ENCODE data around the gene ARID5B.
A peak's percentile ranks its signal among the peaks of the same experiment; 100 is the strongest.

The ARID5B gene

DNA sequence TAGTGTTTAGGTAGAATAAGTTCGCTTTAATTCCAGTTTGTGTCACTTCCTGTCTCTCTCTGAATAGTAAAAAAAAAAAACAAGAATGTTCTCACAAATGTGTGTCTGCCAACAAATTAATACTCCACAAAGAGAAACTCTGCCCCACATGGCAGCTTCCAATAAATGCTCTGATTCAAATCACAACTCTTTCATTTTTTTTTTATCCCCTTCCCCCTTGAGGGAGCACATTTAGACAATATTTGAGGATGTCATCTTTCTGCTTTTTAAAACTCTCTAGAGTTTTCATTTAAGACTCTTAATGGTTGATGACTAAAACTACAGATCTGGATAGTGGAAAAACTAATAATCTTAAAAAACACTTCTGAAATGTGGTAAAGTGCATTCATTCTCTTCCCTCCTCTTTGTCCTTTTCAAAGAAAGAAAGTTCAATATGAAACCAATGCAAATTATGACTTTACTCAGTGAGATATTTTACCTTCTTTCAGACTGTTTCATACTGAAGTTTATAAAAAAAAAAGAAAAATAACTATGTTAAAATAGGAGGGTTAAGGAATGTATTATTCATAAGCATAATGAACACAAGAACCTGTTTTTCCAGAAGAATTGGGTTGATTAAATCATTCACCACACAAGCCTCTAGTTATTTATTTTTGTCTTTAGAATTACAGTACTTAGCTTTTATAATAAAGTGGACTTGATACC lies 42.3 kb downstream of the ARID5B start:
- peak; percentile 75 for DNase-seq

DNA sequence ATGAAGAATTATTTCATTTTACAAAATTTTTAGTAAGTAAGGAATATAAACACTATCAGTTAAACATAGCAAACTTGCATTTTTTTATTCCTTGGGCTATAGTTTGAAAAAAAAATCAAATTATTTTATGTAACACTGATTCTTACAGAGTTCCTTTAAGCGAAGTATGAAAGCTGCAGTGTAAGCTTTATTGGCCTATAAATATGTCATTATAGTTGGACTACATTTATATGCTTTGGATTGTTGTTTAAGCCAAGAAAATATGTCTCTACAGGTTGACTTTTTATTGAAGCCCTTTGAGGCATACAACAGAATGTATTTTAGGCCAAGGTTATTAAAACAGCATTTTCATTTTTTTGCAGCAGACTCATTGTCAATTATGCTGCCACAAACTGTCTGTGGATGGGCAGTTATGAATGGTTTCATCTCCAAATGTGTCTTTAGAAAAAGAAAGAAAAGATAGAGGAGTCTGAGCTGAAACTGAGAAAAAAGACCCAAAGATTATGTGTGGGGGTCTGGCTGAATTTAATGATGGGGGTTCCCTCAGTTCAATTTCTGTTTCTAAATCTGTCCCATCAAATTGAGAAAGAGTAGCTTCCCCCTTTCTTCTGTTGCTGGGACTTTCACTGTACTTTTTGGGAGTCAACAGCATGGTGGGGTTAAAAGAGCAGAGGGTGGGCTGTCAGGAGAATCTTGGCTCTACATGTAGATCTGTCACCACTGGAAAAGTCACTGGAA lies 43.1 kb downstream of the ARID5B start:
- DNase-seq = no peak

DNA sequence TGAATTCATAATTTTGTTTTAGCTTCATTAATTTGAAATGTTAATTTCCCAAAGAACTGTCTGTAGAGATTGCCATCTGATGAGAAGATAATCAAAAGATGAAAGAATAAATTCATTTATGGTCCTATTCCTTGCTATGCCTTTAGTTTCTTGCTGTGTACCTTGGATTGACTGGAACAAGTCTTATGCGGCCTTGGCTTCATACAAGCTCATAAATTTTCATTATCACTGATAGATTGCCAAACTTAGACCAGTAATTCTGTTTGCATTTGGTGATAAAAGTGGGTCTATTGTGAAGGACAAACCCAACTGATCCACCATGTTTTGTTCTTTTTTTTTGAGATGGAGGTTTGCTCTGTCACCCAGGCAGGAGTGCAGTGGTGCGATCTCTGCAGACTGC lies 48.2 kb downstream of the ARID5B start:
- DNase-seq = no peak

DNA sequence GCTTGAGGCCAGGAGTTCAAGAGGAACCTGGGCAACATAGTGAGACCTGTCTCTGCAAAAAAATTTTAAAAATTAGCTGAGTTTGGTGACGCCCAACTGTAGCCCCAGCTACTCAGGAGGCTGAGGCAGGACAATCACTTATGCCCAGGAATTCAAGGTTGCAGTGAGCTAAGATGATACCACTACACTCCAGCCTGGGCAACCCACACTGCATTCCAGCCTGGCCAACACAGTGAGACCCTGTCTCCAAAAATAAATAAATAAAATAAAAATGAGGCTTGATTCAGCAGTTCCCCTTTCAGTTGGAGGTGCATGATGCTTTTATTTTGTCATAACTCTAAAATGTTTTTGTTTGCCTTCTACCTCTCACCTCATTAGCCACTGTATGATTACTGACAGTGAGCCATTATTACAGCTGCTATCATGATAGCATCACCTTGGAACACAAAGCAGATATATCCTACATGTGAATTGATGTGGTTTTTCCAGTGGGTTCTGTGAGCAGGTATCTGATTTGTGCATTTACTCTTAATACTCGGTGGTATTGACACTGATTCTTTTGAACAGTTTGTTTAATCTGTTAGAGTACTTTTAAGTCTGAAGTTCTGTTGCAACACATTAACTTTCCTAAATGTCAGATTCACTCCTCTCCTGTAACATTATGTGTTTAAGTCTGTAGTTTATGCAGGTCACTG lies 49.1 kb downstream of the ARID5B start:
- no peak for DNase-seq

DNA sequence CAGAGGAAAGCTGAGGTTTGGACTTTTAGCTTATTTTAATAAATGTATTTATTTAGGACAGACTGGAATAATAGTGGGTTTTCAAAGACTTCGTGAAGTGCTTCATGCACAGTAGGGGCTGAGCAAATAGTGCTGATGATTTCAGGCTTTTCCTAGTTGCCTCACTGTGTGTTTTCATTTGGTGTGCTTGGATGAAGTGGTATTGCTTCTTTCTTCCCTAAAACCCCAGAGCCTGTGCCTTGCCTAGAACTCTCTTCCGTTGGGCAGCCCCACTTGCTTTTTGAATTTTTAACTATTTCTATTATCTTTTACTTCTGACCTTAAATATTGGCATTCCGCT lies 49.6 kb downstream of the ARID5B start:
- no peak for DNase-seq

DNA sequence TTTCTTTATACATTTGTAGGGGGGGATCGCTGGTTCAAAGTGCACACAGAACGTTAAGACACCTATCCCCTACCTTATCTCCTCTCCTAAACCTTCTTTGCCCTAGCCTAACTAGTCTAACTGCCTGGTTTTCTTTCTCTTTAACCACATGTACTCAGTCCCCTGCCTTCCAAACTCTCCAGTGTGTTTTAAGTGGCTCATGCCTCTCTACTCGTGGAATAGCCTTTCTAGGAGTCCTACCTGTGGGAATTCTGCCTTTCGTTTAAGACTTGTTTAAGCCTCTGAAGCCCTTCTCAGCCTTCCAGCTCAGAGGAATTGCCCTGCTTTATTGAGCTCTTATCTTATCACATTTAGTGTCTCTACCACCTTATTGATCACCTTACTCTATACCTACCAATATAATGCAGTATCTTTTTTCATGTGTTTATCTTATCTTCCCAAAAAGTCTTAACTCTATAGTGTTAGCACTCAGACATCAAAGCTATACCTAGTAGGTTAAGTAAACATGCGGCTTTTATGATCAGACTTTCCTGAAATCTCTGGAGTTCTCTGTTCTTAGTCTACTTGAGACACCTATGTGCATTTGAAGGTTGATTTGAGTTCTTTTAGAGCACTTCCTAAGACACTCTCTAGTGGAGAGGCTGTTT lies 50.7 kb downstream of the ARID5B start:
- DNase-seq = no peak

DNA sequence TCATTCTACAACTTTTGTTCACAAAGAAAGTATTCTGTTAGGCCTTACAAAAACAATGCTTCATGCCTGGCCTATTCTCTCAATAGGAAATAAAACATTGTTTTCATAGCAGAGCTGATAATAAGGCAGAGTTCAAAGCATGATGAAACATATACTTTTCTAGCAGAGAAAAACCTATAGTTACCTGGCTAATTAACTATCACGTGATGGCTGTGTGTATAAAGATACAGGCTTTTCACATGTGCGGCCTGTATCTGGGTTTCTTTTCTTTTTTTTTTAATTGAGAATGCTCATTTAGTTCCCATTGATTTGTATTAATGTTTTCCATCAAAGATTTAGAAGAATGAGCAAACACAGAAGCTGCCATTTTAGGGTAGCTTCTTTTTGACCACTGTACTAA lies 51.7 kb downstream of the ARID5B start:
- no peak for DNase-seq

DNA sequence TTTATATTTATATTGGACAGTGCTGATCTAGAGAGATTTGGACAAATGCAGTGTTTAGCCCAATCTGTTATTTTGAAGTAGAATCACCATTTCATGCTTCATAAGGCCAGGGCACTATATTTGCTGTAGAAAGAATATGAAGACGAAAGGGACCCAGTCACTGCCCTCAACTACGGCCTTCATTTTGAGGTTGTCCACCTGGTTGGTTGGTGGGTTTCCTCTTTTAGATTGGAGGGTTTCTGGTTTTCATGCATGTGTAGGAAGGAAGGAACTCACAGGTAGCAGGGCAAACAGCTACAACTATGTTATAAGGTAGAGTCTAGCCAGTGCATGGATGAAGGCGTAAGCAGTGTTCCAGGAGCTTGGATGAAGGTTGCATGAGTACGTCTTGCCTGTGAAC lies 56.3 kb downstream of the ARID5B start:
- DNase-seq = no peak

DNA sequence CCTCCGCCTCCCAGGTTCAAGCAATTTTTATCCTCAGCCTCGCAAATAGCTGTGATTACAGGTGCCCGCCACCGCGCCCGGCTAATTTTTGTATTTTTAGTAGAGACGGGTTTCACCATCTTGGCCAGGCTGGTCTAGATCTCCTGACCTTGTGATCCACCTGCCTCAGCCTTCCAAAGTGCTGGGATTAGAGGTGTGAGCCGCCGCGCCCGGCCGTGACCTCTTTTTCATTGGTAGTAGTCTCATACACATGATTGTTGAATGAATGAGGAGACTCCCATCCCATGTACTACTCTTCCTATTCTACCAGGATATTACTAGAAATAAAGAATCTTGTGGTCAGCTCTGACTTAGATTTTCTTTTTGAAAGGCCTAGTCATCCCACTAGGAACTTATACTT lies 56.8 kb downstream of the ARID5B start:
- DNase-seq = no peak

DNA sequence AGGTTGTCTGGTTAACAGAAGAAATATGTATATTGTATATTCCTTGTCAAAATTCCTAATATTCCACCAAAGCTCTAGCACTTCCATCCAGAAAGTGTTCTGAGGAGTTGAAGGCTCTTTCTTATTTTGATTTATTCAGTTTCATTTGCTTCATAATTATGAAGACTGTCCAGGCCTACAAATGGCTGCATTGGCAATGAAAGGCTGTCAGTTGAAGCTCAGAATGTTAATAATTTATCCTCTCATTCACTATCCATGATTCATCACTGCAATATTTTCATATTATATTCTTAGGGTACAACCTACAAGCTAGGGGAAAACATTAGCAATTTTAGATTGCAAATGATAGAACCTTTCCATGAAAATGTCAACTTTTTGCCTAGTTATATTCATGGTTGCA lies 57.3 kb downstream of the ARID5B start:
- no peak for DNase-seq

DNA sequence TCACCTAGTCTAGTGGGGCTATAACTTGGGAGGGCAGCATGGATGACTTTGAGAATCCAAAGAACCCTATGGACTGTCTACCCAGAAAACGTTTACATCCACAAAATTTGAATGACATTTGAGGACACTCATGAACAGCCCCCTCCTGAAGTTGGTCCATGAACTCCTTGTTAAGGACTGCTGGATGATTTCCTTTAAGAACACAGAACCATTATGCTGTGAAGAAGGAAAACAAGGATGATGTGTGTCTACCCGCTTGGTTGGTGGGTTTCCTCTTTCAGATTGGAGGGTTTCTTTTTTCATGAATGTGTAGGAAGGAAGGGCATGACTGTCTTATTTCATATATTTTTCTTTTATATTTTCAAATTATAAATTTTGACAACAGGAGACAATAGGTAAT lies 58.3 kb downstream of the ARID5B start:
- no peak for DNase-seq

DNA sequence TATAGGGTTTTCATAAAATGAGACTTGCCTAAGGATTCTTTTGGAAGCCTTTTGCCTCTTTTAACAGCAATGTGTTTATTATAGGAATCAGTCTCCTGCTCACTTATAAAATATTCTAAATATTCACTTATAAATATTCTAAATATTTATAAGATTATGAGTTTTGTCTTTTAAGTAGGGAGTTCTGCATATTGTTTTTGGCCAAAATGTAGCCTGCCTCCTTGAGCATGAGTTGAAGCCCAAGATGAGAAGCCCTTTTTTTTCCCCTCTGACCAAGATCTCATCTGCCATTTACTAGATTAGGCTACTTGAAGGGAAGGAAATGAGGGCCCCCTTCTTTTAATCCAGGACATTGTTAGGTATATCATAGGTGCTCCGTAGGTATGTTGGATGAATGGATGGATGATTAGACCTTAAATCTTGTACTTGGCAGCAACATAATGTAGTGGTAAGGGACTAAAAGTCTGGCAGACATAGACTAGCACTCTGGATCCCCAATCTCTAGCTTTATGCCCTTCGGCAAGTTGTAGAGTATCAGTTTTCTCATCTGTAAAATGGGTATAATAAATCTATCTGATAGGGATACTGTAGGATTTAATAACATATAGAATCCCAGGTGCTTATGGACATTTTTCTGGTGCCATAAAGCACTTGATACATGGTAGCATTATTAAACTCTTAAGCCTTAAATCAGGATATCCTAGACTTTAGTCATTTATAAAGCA lies 59.1 kb downstream of the ARID5B start:
- no peak for DNase-seq

DNA sequence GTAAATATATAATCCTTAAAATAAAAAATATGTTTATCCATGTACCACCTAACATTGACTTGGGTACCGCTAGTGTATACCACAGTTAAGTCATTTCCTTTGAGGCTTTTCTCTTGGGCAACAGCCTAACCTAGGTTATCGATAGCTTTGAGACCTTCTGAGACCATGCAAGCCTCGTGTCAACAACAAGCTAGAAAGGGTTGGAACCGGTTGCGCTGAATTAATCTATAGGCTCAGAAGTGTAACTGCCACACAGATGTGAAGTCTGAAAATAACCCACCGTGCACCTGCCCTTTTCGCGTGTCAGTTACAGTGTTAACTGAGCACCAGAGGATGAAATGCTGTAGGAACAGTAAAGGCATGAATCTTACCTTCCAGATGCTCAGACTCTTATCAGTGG lies 59.8 kb downstream of the ARID5B start:
- DNase-seq = no peak

DNA sequence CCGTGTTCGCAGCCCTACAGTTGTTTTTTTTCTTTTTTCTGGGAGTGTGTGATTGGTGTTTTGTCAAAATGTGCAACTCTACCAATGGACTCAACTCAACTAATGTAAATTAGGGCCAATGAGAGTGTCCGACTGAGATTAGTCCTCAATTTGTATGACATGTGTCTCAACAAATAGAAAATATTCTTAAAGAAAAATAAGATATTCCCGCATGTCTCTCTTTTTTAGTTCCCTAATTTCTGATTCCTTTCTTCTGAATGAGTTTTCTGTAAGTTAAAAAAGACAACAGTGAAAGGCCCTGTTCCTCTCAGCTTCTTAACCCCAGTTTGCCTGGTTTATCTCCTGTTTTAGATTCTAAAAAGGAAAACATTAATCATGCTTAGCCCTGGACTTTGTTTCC lies 61.5 kb downstream of the ARID5B start:
- DNase-seq = no peak

DNA sequence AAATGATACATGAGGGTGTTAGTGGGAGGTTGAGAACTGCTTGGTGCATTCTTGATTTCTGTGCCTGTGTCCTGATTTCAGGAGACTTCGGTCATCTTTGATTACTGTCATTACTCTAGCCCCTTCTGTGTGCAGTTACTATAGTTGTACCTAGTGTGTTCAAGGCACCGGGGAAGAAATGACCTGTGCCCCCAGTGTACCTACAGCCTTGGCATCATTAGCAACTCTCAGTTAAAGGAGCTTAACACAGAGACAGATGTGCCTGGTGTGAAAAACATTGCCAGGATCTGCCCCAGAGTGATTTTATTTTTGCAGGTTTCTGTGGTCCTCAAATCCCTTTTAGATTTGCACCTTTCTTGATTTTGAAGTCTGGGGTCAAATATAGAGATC lies 62.2 kb downstream of the ARID5B start:
- no peak for DNase-seq

DNA sequence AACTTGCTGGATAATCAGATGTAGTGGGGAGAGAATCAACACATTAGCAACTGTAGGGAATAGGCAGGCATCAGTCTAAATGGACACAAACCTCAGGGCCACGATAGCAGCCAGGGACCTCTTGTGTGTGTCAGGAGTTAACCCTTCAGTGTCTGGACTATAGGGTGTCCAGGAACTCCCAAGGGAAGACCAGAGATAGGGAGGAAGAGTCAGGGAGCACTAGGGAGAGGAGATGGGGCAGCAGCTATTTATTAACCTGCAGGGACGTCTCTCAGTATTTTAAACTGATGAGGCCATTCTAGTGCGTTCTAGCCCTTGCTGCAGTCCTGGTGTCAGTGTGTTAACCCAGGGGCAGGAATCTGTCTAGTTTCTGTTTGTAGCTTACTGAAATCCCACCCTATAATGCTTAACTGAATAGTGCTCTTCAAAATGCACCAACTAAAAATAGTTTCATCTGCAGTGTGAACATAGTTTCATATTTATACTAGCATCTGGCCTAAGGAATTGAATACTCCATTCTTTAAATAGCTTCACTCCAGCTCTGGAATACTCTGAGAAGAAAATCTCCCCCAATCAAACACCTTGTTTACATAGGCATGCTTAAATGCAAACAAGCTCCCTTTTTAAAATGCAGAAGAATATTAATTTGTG lies 62.7 kb downstream of the ARID5B start:
- DNase-seq = no peak

DNA sequence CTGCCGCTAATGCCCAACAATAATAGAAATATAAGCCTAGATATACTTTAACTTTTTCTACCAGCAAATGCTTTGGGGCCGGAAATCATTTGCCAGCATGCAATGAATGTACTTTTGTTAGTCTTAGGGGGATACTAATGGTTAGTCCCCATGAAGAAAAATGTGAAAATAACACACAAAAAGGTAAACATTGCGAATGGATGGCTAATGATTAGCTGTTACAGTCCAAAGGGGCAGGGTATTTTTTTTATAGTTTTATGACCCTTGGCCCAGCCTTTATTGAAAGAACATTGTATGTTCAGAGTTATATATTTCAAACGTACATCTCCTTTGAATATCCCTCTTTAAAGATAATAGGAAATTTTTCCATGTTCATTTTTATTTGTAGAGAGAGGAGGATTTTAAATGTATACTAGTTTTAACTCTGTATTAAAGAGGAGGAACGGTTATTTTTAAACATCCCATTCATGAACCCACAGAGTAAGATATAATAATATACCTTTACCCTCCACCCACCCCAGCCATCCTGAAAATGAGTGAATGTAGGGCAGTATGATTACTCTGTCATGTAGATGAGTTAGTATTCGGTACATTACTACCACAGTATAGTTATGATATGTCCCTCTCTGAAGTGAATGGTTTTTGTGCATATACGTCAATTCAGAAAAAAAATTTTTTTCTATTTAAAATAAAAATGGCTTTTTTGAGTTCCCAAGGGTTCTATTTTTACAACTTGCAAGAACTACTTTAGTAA lies 63.6 kb downstream of the ARID5B start:
- no peak for DNase-seq

DNA sequence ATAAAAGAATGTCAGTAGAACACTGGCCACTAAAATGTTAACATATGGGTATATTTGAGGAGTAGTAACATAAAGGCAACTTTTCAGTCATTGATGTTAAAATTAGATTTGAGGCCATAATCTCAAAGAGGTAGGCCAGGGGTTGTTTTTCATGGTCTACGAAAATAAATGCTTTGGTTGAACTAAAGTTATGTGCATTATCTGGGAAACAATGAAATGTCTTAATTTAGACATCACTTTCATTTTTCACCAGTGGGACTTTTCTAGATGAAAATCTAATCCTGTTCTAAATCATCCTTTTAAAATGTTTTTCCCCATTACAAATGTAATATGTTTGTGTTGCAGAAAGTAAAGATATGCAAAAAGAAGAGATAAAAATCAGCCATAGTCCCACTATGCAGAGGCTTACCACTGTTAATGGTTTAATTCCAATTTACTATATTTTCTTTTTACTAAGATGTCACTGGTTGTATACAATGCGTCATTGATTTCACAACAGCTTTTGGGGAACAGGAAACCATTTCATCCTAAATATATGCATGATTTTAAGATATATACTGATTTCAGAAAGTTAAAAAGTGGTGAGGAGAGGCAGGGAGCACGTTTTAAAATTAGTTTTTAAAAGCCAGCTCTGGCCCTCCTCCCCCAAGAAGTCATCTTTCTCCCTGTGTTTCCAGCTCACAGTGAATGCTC lies 64.3 kb downstream of the ARID5B start:
- DNase-seq = no peak

DNA sequence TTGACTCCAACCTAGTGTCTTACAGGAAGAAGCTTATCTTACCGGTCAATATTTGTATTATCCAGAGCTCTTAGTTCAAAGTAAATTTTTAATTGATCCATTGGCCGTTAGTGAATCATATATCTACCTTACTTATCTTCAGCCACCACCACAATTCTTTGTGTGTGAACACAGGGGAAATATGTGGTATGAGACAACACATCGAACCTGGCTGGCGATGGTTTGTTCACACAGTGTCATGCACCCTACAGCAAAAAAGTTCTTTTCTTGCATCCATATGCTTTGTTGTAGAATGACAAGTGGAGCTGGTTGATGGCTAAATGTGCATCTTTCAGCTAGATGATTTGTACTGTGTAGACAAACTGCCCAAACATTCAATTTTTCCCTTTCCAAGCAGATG lies 65.8 kb downstream of the ARID5B start:
- no peak for DNase-seq

DNA sequence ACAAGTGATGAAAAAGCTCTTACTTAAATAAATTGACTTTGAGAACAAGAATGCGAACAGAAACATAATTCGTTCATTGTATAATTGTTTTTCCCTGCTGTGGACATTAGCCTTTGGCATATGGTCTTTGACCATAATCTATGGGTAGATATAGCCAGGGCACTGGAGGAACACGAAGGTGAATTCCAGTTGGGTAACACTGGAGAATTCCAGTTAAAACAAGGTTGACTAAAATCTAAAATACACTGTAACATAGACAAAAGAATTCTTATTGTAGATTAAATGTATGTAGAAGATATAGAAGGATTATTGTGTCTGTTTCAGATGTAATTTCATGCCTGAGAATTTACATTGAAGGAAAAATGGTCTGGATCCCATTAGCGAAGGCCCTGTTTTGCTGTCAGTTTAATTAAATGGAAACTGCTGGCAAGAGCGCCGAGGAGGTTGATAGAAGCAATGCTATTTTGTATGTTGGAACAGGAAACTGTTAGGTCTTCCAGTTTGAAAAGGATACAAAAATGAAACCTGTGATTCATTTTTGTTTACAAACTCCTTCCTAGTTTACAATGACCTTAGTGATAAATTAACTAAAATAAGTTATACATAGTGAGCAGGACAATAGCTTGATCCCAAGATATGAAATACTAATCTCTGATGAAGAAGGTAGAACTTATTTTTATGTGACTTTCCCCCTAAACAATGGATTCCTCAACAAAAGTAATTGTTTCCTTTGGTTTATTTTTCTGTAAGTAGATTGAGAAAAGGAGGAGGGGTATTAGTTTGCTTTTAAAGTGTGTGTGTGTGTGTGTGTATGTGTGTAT lies 68.9 kb downstream of the ARID5B start:
- peak; percentile 62 for DNase-seq

All from fibroblast of skin of right quadriceps (primary cell).